Measurements from ENCODE around the gene CEACAM16.
A peak's percentile ranks its signal among the peaks of the same experiment; 100 is the strongest.

CEACAM16 gene

GRCh38 chr19:44748426-44749254, 49.7 kb downstream of the CEACAM16 start, which contains the start of gene BCL3:
TSS of gene BCL3 (plus strand) at chr19:44748708. CDS start at chr19:44748791, 83 bp downstream.
- DNase-seq, result peak; percentile 20

- no peak for DNase-seq
These were observed 50.3 kb downstream of the CEACAM16 start for GRCh38 chr19:44749292-44749691.

- no peak for DNase-seq
These were observed 51.0 kb downstream of the CEACAM16 start for GRCh38 chr19:44749994-44750393.

GRCh38 chr19:44752123-44752815, 53.3 kb downstream of the CEACAM16 start:
- no peak for DNase-seq

GRCh38 chr19:44752816-44753625, 54.1 kb downstream of the CEACAM16 start:
- peak; percentile 60 for DNase-seq

GRCh38 chr19:44753626-44753931, 54.6 kb downstream of the CEACAM16 start:
- no peak for DNase-seq

DNA sequence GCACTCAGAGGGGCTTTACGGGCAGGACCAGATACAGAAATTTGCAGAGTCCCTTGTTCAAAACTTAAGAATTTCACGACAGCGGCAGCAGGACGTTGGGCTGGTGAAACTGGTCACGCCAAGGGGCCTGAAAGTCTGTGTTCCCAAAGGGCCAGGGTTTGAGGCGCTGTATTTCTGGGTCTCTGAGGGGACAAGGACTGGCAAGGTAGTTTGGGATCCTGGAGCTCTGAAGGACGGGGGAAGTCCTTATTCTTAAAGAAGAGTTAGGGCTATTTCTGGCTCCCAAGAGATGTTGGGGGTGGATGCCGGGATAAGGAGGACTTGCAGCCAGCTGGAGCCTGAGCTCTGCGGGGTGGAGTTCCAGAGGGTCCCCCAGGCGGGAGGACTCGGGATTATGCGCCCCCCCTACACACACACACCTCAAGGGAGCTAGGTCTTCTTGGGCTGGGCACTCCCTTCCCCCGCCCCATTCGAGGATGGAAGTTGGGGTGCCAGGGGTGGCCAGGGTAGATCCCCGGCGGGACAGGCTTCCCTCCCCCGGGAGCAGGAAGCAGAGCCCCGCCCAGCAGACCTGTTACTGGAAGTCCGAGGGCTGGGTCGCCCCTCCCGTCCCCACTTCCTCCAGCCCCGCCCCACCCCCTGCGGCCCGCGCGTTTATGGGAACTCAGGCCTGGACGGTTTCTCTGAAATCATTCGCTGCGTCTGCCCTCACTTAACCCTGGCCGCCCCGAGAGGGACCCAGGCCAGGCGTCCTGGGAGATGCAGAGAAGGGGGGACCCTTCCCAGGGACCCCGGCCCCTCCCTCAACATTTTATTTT, 55.2 kb downstream of the CEACAM16 start:
- peak; percentile 65 for DNase-seq

DNA sequence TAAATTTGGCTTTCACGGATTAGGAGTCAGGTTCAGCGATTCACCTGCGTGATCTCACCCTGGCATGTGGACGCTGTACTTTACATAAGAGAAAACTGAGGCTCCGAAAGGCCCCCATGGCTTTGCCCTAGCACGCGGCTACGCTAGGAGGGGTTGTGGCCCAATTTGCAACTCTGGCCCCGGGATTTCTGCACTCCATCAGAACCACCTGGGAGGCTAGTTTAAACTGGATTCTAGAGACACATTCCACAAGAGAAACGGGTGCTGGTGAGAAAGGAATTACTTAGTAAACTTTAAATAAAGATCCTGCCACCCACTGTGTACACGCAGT, 55.8 kb downstream of the CEACAM16 start:
- DNase-seq, result no peak

DNA sequence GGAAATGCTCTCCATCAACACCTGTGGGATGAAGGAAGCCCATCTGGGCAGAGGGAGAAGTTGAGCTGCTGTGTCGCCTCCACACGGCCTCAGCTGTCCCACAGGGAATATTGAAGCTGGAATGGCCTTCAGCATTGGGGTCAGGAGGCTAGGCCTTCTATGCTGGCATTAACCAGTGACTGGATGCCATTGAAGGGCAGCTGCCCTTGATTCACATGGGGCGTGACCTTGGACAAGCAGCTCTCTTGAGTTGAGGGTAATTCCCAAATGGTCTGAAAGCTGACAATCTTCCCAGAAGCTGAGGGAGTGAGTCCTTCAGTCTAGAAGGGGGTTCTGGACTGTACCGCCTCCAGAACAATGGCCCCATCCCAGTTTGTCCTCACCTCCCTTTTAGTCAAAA, 56.3 kb downstream of the CEACAM16 start:
- DNase-seq, result no peak

DNA sequence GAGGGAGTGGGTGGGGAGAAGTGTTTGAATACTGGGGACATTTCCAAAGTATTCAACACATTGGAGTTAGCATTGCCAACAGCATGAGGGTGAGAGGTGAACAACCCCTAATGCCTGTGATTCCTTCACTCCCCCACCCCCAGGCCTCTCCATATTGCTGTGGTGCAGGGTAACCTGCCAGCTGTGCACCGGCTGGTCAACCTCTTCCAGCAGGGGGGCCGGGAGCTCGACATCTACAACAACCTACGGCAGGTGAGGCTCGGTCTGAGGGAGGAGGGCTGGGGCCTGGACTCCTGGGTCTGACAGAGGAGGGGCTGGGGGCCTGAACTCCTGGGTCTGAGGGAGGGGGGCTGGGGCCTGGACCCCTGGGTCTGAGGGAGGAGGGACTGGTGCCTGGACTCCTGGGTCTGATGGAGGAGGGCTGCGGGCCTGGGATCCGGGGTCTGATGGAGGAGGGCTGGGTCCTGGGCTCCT, 57.2 kb downstream of the CEACAM16 start:
- DNase-seq, result no peak

DNA sequence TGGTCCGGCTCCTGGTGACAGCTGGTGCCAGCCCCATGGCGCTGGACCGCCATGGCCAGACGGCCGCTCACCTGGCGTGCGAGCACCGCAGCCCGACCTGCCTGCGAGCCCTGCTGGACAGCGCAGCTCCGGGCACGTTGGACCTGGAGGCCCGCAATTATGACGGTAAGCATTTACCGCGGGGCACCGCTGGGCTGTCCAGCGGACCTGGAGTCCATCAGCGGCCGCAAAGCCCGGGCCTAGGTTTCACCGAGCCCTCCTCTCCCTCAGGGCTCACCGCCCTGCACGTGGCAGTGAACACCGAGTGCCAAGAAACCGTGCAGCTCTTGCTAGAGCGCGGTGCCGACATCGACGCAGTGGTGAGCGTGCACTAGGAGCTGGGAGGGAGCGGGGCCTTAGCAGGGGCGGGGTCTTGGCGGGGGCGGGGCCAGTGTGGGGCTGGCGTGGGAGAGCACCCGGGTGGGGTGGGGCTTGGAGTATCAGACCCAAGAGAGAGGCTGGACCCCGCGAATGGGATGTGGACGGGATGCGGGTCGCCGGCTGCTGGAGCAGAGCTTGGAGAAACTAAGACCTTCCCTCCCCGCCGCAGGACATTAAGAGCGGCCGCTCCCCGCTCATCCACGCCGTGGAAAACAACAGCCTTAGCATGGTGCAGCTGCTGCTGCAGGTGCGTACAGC, 58.2 kb downstream of the CEACAM16 start:
- no peak for DNase-seq

- no peak for DNase-seq
These were observed 59.0 kb downstream of the CEACAM16 start for GRCh38 chr19:44757735-44758505.

DNA sequence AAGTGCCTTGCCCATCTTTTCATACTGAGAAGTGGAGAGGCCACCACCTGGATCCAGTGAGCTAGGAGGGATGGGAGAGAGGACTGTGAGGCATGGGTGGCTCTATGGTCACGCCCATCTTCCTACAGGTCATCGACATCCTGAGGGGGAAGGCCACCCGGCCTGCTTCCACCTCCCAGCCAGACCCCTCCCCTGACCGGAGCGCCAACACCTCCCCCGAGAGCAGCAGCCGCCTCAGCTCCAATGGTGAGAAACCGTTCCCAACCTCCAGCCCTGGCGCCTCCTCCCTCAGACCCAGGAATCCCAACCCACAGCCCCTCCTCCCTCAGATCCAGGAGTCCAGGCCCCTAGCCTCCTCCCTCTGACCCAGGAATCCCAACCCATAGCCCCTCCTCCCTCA, 59.6 kb downstream of the CEACAM16 start:
- DNase-seq, result no peak

GRCh38 chr19:44759083-44759804, 60.3 kb downstream of the CEACAM16 start:
- DNase-seq, result no peak

Data from NCI-H774 (cell line).